Measurements from ENCODE around the gene UST.
"Not testable (repeated sequence)": the region's sequence is repeated elsewhere in the genome, so short reads cannot be mapped to it uniquely, and the experiment has no call there.

UST gene

GRCh38 chr6:148973538-148974208, 226.8 kb downstream of the UST start:
- no peak for DNase-seq (ENCODE audit: low read depth in 2 of 2)

GRCh38 chr6:148974351-148974750, 227.5 kb downstream of the UST start:
- DNase-seq (ENCODE audit: low read depth in 2 of 2) = no peak

GRCh38 chr6:148978298-148978697, 231.5 kb downstream of the UST start:
- not testable (repeated sequence) for DNase-seq (ENCODE audit: low read depth in 2 of 2)

- no peak for DNase-seq (ENCODE audit: low read depth in 2 of 2)
Observed at GRCh38 chr6:148979014-148979901, 232.4 kb downstream of the UST start.

GRCh38 chr6:148980234-148980633, 233.4 kb downstream of the UST start:
- DNase-seq (ENCODE audit: low read depth in 2 of 2) = peak; percentile 25 to 28

- DNase-seq (ENCODE audit: low read depth in 2 of 2) = no peak
Observed at GRCh38 chr6:148981515-148981914, 234.7 kb downstream of the UST start.

- DNase-seq (ENCODE audit: low read depth in 2 of 2) = no peak
Observed at GRCh38 chr6:148983101-148983761, 236.4 kb downstream of the UST start.

- DNase-seq (ENCODE audit: low read depth in 2 of 2) = peak; percentile 60 to 68
Observed at GRCh38 chr6:148983966-148984365, 237.1 kb downstream of the UST start.

- no peak for DNase-seq (ENCODE audit: low read depth in 2 of 2)
Observed at GRCh38 chr6:148984531-148985056, 237.8 kb downstream of the UST start.

GRCh38 chr6:148985499-148985898, 238.7 kb downstream of the UST start:
- no peak for DNase-seq (ENCODE audit: low read depth in 2 of 2)

GRCh38 chr6:148986608-148987007, 239.8 kb downstream of the UST start:
- DNase-seq (ENCODE audit: low read depth in 2 of 2) = no peak

GRCh38 chr6:148987982-148988381, 241.2 kb downstream of the UST start:
- no peak for DNase-seq (ENCODE audit: low read depth in 2 of 2)

- no peak for DNase-seq (ENCODE audit: low read depth in 2 of 2)
Observed at GRCh38 chr6:148989585-148989984, 242.8 kb downstream of the UST start.

GRCh38 chr6:148990403-148990802, 243.6 kb downstream of the UST start:
- DNase-seq (ENCODE audit: low read depth in 2 of 2) = no peak

- DNase-seq (ENCODE audit: low read depth in 2 of 2) = no peak
Observed at GRCh38 chr6:148996815-148997214, 250.0 kb downstream of the UST start.

GRCh38 chr6:148997865-148998264, 251.0 kb downstream of the UST start:
- peak; percentile 90 to 92 for DNase-seq (ENCODE audit: low read depth in 2 of 2)

- peak; percentile 19 to 23 for DNase-seq (ENCODE audit: low read depth in 2 of 2)
Observed at GRCh38 chr6:148998704-148999103, 251.9 kb downstream of the UST start.

- DNase-seq (ENCODE audit: low read depth in 2 of 2) = no peak
Observed at GRCh38 chr6:148999501-148999900, 252.7 kb downstream of the UST start.

- peak; percentile 43 to 52 for DNase-seq (ENCODE audit: low read depth in 2 of 2)
Observed at GRCh38 chr6:148999929-149000468, 253.2 kb downstream of the UST start.

- DNase-seq (ENCODE audit: low read depth in 2 of 2) = no peak
Observed at GRCh38 chr6:149001422-149001821, 254.6 kb downstream of the UST start.

- DNase-seq (ENCODE audit: low read depth in 2 of 2) = no peak
Observed at GRCh38 chr6:149003560-149003959, 256.7 kb downstream of the UST start.

- DNase-seq (ENCODE audit: low read depth in 2 of 2) = no peak
Observed at GRCh38 chr6:149004664-149005063, 257.8 kb downstream of the UST start.

All from fibroblast of skin of left biceps (primary cell).